ENCODE measurements around the gene RBPJ.

RBPJ gene

DNA sequence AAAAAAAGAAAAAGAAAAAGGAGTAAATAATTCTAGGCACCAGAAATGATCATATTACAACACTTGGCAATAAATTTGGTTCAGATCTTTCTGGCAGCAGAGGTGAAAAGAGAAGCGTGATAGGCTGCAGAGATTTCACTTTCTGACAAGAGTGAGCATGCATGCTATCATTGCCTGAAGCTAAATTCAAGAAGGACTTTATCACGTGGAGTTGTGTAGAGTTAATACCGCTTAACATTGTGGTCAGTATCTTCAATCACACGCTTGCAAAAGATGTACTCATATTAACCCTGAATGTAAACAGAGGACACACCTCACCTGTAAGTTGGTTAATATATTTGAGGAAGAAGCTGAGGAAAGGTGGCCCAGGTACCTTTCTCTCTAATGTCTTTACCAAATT lies 31.4 kb upstream of the RBPJ start:
- Histone ChIP-seq H3K4me1 (ENCODE audit: insufficient read depth, low read length) (0 out of 2 replicates have a peak, but pooled peaks cover 3% of the 10 kb centered on the region), H3K27ac (ENCODE audit: low read depth, low read length) (no peak overlapping the region), H3K9ac (ENCODE audit: low read depth, low read length) (no peak overlapping the region), H3K9me3 (ENCODE audit: insufficient read depth, low read depth, low read length) (no peaks in the 10 kb centered on the region), H3K27me3 (ENCODE audit: insufficient read depth, low read length) (no peaks in the 10 kb centered on the region), H3K4me3 (ENCODE audit: low read length) (no peak overlapping the region), H3K36me3 (ENCODE audit: insufficient read depth, low read length) (no peaks in the 10 kb centered on the region)
- 93% methylated on average over 4 of the region's 4 CpGs for WGBS

DNA sequence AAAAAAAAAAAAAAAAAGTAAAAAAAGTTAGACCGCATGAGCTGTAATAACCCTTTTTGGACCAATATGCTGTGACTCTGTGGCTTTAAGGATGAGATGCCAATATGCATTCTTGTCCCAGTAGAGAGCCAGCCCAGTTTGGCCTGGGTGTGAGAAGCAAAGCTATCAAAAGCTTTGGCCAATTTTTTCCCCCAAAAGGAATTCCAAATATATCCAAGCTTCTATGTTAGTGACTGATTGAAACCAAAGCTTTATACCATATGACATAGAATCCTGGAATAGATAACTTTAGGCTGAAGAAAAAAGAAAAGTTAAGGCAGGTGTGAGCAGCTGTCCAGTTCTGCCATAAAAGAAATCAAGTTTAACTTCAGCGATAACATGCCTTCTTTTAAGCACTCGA lies 30.5 kb upstream of the RBPJ start:
- Histone ChIP-seq H3K27ac (ENCODE audit: low read depth, low read length) (no peak overlapping the region), H3K9ac (ENCODE audit: low read depth, low read length) (no peak overlapping the region), H3K9me3 (ENCODE audit: insufficient read depth, low read depth, low read length) (no peaks in the 10 kb centered on the region), H3K4me1 (ENCODE audit: insufficient read depth, low read length) (0 out of 2 replicates have a peak, but pooled peaks cover 3% of the 10 kb centered on the region), H3K36me3 (ENCODE audit: insufficient read depth, low read length) (no peaks in the 10 kb centered on the region), H3K27me3 (ENCODE audit: insufficient read depth, low read length) (no peaks in the 10 kb centered on the region), H3K4me3 (ENCODE audit: low read length) (no peak overlapping the region)
- 95% methylated on average over 3 of the region's 3 CpGs for whole genome bisulfite sequencing

DNA sequence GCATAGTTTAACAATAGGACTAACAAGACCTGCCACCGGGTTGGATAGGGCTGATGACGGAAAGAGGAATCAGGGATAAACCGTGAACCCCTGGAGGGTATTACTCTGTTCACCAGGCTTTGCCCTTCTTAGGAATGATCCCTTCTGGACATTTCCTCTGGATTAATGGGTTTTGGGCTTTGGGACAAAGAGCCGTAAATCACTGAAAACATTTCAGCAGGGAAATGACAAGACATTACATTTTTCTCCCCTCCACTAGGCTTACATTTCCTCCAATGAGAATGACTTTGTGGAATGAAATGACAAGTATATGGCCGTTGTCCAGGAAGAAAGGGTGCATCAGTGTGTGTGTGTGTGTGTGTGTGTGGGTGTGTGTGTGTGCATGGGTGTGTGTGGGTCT lies 25.9 kb upstream of the RBPJ start:
- Histone ChIP-seq H3K9ac (ENCODE audit: low read depth, low read length) (no peak overlapping the region), H3K9me3 (ENCODE audit: insufficient read depth, low read depth, low read length) (no peaks in the 10 kb centered on the region), H3K36me3 (ENCODE audit: insufficient read depth, low read length) (no peaks in the 10 kb centered on the region), H3K27me3 (ENCODE audit: insufficient read depth, low read length) (no peaks in the 10 kb centered on the region), H3K4me3 (ENCODE audit: low read length) (no peak overlapping the region), H3K27ac (ENCODE audit: low read depth, low read length) (no peak overlapping the region), H3K4me1 (ENCODE audit: insufficient read depth, low read length) (peaks cover 44% of the 10 kb centered on the region)
- 90% methylated on average over 5 of the region's 5 CpGs for WGBS

DNA sequence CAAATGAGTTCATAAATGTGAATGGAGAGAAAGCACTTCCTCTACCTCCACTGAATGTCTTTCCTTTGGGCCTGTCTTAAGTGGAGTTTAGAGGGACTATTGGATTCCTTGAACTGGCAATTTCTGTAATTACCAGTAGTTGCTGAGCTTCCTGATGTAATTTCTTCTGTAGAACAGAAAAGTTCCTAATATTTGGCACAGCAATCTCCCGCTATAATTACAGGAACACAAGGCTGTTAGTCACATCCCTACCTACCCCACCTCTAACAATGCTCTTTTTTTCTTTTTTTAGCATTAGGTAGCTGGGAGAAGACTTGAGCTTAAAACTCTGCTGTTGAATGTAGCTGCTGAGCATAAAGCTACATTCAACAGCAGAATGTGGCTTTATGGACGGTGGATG lies 24.8 kb upstream of the RBPJ start:
- H3K4me1 ChIP-seq (ENCODE audit: insufficient read depth, low read length), result peaks cover 55% of the 10 kb centered on the region
- no peaks in the 10 kb centered on the region for H3K9me3 ChIP-seq (ENCODE audit: insufficient read depth, low read depth, low read length)
- no peak overlapping the region for H3K9ac ChIP-seq (ENCODE audit: low read depth, low read length)
- no peaks in the 10 kb centered on the region for H3K27me3 ChIP-seq (ENCODE audit: insufficient read depth, low read length)
- 87% methylated on average over 2 of the region's 2 CpGs for WGBS
- H3K36me3 ChIP-seq (ENCODE audit: insufficient read depth, low read length), result no peaks in the 10 kb centered on the region
- H3K27ac ChIP-seq (ENCODE audit: low read depth, low read length), result no peak overlapping the region
- no peak overlapping the region for H3K4me3 ChIP-seq (ENCODE audit: low read length)

DNA sequence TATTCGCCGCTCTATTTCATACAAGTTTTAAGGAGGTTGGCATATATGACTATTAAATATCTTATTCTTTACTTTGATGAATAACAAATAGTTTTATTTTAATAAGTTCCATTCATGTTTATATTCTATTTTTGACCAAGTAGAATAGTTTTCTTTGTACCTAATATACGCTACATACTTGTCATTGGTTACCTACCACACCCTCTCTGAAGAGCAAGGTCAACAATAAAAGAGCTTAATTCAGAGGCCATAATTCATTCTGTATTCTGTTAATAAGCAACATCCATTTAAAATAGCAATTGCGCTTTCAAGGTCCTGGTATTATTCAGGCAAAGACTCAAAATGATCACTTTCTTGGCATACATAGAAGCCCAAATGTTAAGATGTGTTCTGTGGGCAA lies 24.3 kb upstream of the RBPJ start:
- Histone ChIP-seq H3K4me1 (ENCODE audit: insufficient read depth, low read length) (peaks cover 56% of the 10 kb centered on the region), H3K4me3 (ENCODE audit: low read length) (no peak overlapping the region), H3K27ac (ENCODE audit: low read depth, low read length) (no peak overlapping the region; the same call in 1 of the 2 replicates), H3K27me3 (ENCODE audit: insufficient read depth, low read length) (no peaks in the 10 kb centered on the region), H3K9ac (ENCODE audit: low read depth, low read length) (no peak overlapping the region), H3K9me3 (ENCODE audit: insufficient read depth, low read depth, low read length) (no peaks in the 10 kb centered on the region), H3K36me3 (ENCODE audit: insufficient read depth, low read length) (no peaks in the 10 kb centered on the region)
- 98% methylated on average over 4 of the region's 4 CpGs for WGBS

DNA sequence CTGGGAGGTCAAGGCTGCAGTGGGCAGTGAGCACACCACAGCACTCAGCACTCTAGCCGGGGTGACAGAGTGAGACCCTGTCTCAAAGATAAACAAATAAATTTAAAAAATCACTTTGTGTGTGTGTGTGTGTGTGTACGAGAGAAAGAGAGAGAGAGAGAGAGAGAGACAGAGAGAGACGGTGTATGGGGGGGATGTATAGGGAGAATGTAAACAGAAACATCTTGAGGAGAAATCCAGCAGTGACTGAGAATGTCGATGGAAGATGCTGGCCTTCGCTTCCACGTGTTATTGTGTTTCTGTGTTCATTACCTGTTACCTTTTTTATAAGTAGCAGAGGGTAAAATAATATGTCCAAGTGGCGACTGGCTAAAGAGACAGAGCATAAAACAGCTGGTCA lies 23.6 kb upstream of the RBPJ start:
- Histone ChIP-seq H3K36me3 (ENCODE audit: insufficient read depth, low read length) (no peaks in the 10 kb centered on the region), H3K4me3 (ENCODE audit: low read length) (no peak overlapping the region), H3K27me3 (ENCODE audit: insufficient read depth, low read length) (no peaks in the 10 kb centered on the region), H3K4me1 (ENCODE audit: insufficient read depth, low read length) (peaks cover 56% of the 10 kb centered on the region), H3K9me3 (ENCODE audit: insufficient read depth, low read depth, low read length) (no peaks in the 10 kb centered on the region), H3K27ac (ENCODE audit: low read depth, low read length) (peak overlapping the region; percentile 78; the same call in 1 of the 2 replicates), H3K9ac (ENCODE audit: low read depth, low read length) (no peak overlapping the region)
- WGBS, result 79% methylated on average over 6 of the region's 7 CpGs

DNA sequence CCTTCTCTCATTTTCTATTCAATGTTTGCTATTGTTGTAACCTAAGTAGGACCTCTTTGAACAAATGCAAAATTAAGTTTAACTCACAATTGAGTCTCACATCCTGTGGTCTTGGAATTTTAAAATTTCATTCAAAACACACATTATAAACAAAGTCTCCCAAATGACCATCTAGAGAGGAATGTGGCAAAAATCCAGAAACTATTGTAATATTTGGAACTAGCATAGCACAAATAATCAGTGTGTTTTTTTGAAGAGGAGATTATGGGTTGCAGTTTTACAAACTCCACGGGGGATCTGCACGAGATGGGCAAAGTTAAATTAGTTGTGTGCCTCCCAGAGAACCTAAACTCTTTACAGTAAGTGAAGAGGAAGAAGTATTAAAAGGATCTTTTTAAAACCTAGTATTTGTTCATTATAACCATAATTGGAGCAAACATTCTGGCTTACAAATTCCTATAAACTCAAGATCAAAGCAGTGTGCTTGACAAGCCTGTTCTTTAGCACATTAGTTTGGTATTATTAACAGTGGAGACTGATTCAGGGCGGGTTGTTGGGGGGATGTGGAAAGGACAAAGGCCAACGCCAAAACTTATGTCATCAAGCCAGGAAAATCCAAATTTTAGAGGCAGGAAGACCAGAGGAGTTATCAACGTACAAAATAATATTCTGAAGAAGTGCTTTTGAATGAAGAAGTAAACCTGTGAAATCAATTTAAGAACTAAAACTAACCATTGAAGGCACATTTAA lies 22.4 kb upstream of the RBPJ start:
- H3K27ac ChIP-seq (ENCODE audit: low read depth, low read length), result peak overlapping the region; percentile 78
- H3K4me3 ChIP-seq (ENCODE audit: low read length), result peak overlapping the region; percentile 4
- H3K4me1 ChIP-seq (ENCODE audit: insufficient read depth, low read length), result peaks cover 56% of the 10 kb centered on the region
- no peaks in the 10 kb centered on the region for H3K9me3 ChIP-seq (ENCODE audit: insufficient read depth, low read depth, low read length)
- 24% methylated on average over 5 of the region's 5 CpGs for WGBS
- H3K36me3 ChIP-seq (ENCODE audit: insufficient read depth, low read length), result no peaks in the 10 kb centered on the region
- H3K27me3 ChIP-seq (ENCODE audit: insufficient read depth, low read length), result no peaks in the 10 kb centered on the region
- peak overlapping the region; percentile 55 for H3K9ac ChIP-seq (ENCODE audit: low read depth, low read length)

DNA sequence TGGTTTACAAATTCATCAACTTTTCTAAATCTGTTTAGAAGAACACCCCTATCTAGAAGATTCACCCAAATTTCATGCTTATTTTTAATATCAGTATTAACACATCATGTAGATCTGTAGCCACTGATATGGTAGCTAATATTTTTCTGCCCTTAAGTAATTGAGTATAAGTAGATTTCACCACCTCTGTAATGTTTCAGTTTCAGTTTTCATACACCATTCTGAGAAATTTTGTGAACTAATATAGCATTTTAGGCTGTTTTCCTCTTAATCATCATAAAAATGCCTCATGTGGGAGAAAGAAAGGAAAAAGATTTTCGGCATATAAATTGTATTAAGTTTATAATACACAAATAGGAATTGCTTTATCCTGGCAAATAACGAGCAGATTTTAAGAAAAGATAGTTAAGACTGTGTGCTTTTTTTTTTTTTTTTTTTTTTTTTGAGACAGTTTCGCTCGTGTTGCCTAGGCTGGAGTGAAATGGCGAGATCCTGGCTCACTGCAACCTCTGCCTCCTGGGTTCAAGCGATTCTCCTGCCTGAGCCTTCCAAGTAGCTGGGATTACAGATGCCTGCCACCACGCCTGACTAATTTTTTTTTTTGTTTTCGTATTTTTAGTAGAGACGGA lies 21.4 kb upstream of the RBPJ start:
- 77% methylated on average over 8 of the region's 9 CpGs for WGBS
- no peak overlapping the region for H3K4me3 ChIP-seq (ENCODE audit: low read length)
- no peaks in the 10 kb centered on the region for H3K36me3 ChIP-seq (ENCODE audit: insufficient read depth, low read length)
- no peaks in the 10 kb centered on the region for H3K27me3 ChIP-seq (ENCODE audit: insufficient read depth, low read length)
- H3K9me3 ChIP-seq (ENCODE audit: insufficient read depth, low read depth, low read length), result no peaks in the 10 kb centered on the region
- H3K27ac ChIP-seq (ENCODE audit: low read depth, low read length), result peak overlapping the region; percentile 78
- H3K9ac ChIP-seq (ENCODE audit: low read depth, low read length), result peak overlapping the region; percentile 45; the same call in 1 of the 2 replicates
- H3K4me1 ChIP-seq (ENCODE audit: insufficient read depth, low read length), result peaks cover 56% of the 10 kb centered on the region

DNA sequence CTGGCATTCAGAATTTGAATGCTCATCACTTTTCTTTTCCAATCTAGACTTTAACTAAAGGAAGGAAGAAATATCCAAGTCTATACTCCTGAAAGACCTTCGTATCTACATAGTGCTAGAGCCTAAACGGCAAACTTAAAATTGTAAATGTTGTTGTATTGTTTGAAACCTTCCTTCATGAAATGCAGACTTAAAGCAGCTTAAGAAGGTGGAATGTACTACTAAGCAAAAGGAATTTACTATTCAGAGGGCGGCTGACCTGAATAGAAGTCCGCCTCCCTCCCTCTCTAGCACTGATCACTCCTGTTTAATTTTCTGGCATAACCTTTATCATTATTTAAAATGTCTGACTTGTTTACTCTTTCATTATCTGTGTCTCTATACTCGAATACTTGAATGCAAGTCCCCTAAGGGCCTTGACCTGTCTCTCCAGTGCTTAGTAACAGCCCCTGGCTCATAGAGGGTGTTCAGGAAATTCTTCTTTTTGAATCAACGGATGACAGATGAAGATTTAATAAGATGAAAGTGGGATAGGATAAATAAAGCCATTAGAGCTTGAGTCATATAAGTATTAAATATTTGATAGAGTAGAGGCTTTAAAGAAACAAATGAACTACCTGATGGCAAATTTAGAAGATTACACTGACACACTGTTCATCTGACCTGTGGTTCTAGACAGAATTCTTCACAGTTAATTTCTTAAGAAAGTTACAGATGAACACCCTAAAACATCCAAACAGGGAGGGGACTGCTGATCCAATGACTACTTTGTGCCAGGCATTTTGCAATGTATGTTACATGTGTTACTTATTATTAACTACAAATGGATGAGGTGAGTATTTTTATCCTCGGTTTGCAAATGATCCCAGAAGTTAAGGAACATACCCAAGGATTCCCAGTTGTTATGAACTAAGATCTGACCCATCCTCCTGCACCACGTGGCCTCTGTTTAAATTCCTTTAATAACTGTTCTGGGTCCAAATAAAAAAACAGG lies 20.2 kb upstream of the RBPJ start:
- H3K9me3 ChIP-seq (ENCODE audit: insufficient read depth, low read depth, low read length), result no peaks in the 10 kb centered on the region
- H3K27ac ChIP-seq (ENCODE audit: low read depth, low read length), result peak overlapping the region; percentile 78
- no peaks in the 10 kb centered on the region for H3K27me3 ChIP-seq (ENCODE audit: insufficient read depth, low read length)
- H3K9ac ChIP-seq (ENCODE audit: low read depth, low read length), result peak overlapping the region; percentile 45; the same call in 1 of the 2 replicates
- no peaks in the 10 kb centered on the region for H3K36me3 ChIP-seq (ENCODE audit: insufficient read depth, low read length)
- peaks cover 54% of the 10 kb centered on the region for H3K4me1 ChIP-seq (ENCODE audit: insufficient read depth, low read length)
- 52% methylated on average over 7 of the region's 8 CpGs for WGBS
- H3K4me3 ChIP-seq (ENCODE audit: low read length), result no peak overlapping the region; the same call in 1 of the 2 replicates

DNA sequence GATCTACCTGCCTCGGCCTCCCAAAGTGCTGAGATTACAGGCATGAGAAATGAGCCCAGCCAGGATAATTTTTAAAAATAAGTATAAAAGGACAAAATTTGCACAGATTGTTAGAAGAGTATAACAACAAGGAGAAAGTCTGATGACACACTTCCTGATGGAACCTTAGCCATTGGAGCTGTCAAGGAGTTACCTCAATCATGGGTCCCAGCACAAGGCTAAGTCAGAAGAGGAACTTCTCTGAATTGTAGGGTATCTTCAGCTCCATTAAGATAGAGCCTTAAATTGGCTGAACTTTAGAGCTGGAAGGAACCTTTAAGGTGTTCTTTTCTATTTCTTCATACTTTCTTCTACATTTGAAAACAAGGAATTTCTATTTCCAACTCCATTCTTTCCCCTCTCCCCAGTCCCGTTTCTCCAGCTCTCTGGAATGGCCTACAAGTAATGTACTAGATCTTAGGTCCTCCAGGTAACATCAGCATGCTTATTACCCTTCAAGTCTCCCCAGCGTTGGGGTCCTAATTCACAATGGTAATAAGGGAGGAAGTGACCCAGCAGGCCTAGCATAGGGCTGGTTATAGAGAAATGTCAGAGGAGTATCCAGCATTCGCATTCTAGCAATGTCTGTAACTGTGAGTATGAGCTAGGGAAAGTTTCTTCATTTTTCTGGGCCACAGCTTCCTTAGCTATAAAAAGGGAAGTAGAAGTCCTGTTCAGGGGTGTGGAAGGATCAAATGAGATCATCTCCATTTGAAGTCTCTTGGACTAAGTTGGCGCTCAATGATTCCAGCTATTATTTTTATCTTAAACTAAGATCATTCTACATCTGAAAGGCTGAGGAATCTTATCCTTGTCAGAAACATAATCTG lies 18.5 kb upstream of the RBPJ start:
- H3K9ac ChIP-seq (ENCODE audit: low read depth, low read length), result no peak overlapping the region
- H3K4me3 ChIP-seq (ENCODE audit: low read length), result no peak overlapping the region
- no peak overlapping the region for H3K27ac ChIP-seq (ENCODE audit: low read depth, low read length)
- H3K4me1 ChIP-seq (ENCODE audit: insufficient read depth, low read length), result peaks cover 38% of the 10 kb centered on the region
- no peaks in the 10 kb centered on the region for H3K9me3 ChIP-seq (ENCODE audit: insufficient read depth, low read depth, low read length)
- no peaks in the 10 kb centered on the region for H3K36me3 ChIP-seq (ENCODE audit: insufficient read depth, low read length)
- no peaks in the 10 kb centered on the region for H3K27me3 ChIP-seq (ENCODE audit: insufficient read depth, low read length)
- 95% methylated on average over 5 of the region's 5 CpGs for WGBS

Measured in HUES64 (cell line).